GM19193 (cell line): ENCODE results near the gene PRRT3.

Experiments used
- POLR2A ChIP-seq: IDR thresholded peaks from 4 replicates; pipeline ENCODE4 v1.6.1; 2011; ENCODE audit not compliant: insufficient read depth, insufficient read length; ENCODE audit errors: extremely low read depth

PRRT3 gene

DNA sequence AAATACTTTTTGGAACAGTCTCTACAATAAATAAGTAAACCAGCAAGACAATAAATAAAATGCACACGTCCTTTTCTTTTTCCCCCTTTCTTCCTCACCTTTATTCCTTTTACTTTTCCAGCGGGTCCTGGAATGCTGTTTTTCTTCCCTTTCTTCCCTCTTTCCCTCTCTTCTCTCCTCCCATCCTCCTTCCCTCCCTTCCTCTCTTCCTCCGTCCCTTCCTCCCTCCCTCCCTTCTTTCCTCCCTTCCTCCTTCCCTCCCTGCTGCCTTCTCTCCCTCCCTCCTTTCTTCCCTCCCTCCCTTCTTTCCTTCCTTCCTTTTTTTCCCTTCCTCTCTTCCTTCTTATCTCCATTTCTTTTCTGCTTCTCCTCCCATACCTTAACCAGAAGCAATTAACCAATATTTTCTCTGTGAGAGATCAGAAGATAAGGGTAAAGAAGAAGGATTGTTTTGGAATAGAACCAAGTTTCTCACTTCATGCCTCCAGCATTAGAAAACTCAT, 52.9 kb downstream of the PRRT3 start:
- no peak for TF ChIP-seq POLR2A

GRCh38 chr3:9898467-9899241, 53.6 kb downstream of the PRRT3 start:
- TF ChIP-seq POLR2A: no peak

DNA sequence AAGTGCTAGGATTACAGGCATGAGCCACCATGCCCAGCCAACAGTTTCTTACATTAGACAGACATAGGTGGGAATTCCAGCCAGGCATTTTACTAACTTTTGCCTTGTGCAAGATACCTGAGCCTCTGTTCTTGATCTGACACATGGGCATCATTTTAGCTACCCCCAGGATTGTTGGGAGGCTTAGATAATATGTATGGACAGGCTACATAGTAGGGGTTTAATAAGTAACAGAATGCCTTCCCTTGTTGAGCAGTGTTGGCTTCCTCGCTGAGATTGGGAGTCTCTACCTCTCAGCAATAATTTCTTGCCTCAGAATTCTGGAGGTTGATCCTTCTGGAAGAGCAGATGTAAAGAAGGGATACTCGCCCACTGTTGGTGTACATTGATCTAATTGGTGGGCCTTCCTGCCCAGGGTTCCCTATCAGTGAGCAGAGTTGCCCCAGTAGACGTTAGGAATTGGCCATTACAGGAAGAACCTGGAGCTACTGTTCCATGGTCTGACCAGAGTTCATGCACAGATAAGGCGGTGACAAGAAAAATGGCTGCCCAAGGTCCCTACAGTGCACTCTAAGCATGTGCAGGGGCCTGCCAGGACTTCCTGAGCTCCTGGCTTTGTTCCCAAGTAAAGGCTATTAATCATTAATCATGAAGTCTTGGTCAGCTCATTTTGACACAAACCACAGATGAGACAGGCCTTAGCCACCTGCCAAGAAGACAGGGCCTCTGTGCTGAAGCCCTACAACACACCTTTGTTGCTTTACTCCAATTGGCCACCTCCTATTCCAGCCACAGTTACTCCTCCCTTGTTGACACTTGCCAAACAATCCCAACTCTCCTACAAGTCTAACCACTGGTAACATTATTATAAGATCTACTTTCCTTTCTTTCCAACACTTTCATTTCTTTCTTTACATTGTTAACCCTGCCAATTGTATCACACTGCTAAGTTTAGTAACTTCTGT, 54.5 kb downstream of the PRRT3 start:
- TF ChIP-seq POLR2A: no peak
